GM12891 (cell line): ENCODE measurements around the gene FMN1.

Source experiments
- PAX5 ChIP-seq: IDR thresholded peaks from 2 replicates; pipeline ENCODE4 v1.6.1; 2011; ENCODE audit warnings: low read length, moderate library complexity, mild to moderate bottlenecking; ENCODE audit not compliant: insufficient read depth, severe bottlenecking
- POLR2A ChIP-seq: IDR thresholded peaks from 2 replicates; pipeline ENCODE4 v1.6.1; 2011; ENCODE audit warnings: low read depth, low read length, control low read depth
- POLR2AphosphoS5 ChIP-seq: IDR thresholded peaks from 2 replicates; pipeline ENCODE4 v1.6.1; 2011; ENCODE audit warnings: low read depth, low read length, control low read depth
- SPI1 ChIP-seq: IDR thresholded peaks from 2 replicates; pipeline ENCODE4 v1.6.1; 2011; ENCODE audit warnings: low read depth, low read length, control low read depth
- TAF1 ChIP-seq: IDR thresholded peaks from 2 replicates; pipeline ENCODE4 v1.6.1; 2011; ENCODE audit warnings: low read depth, low read length, control low read depth

GRCh38 chr15:32877252-32878019 lies 317.1 kb downstream of the FMN1 start:
- TF ChIP-seq TAF1: no peak
- TF ChIP-seq POLR2AphosphoS5: no peak
- no peak for TF ChIP-seq POLR2A
- no peak for TF ChIP-seq PAX5
- TF ChIP-seq SPI1: no peak
